NCI-H1092 treated with DMSO at 0.1 percent for 48 hours (cell line): Measurements from ENCODE around the gene INVS.
"Not testable (repeated sequence)": the region's sequence is repeated elsewhere in the genome, so short reads cannot be mapped to it uniquely, and the experiment has no call there.

Experiments
- DNase-seq: peaks from one replicate; lab custom pipeline; 2025; lab: John Stamatoyannopoulos, UW

The INVS gene

GRCh38 chr9:100338736-100339135 lies 239.7 kb downstream of the INVS start:
- not testable (repeated sequence) for DNase-seq

- no peak for DNase-seq
Observed at GRCh38 chr9:100340224-100340623, 241.2 kb downstream of the INVS start.

GRCh38 chr9:100341889-100342288 lies 242.8 kb downstream of the INVS start:
- DNase-seq = no peak

DNA sequence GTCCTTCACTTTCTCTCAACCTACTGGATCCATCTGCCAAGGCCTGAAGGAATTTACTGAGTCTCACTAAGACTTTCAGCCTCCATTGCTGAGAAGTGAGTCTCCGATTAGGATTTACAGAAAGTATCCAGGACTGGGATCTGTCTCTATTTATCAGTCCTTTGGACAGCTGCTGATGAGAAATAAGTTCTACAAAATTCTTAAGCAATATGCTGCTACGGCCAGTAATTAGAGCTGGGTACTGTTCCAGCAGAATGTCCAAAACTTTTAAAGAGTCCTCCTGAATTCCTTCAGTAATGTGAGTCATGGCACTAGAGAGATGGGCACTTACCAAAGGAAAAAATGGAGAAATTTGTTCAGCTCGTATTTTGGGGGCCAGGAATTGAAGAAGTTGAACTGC lies 247.8 kb downstream of the INVS start:
- no peak for DNase-seq

DNA sequence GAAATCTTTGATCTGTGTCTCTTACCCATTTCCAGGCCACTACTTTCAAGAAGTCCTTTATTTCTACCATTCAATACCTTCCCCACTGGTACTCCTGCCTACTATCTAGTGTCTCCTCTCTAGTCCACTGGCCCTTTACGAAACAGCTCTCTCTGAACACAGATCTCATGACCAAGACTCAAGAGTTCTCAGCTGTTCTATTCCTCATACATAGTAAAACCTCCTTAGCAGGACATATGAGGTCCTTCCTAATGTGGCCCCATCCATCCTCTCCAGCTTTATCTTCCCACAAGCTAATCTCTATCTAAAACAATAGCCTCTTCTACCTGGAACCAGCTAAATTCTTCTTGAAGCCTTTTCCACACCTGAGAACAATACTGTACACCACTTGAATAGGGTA lies 251.1 kb downstream of the INVS start:
- no peak for DNase-seq
